T-helper 1 cell treated with Interleukin-12 subunit alpha and Interleukin-12 subunit beta and Interleukin-4 antibody, amounts not matched to agents 30 μg/mL and 1 μg/mL, for 36 hours (primary cell): ENCODE data around the gene YRDC.
A peak's percentile ranks its signal among the peaks of the same experiment; 100 is the strongest.

Experiments
- H3K27ac Mint-ChIP-seq: one replicate; pipeline ENCODE4 v1.8.0; 2021; ENCODE audit warnings: mild to moderate bottlenecking, mixed read lengths
- H3K27me3 Mint-ChIP-seq: one replicate; pipeline ENCODE4 v1.8.0; 2021; ENCODE audit warnings: low read depth, mixed read lengths
- H3K36me3 Mint-ChIP-seq: one replicate; pipeline ENCODE4 v1.8.0; 2021; ENCODE audit warnings: low read depth, mixed read lengths
- H3K4me1 Mint-ChIP-seq: one replicate; pipeline ENCODE4 v1.8.0; 2021; ENCODE audit warnings: low read depth, mixed read lengths
- H3K4me3 Mint-ChIP-seq: one replicate; pipeline ENCODE4 v1.8.0; 2021; ENCODE audit warnings: mild to moderate bottlenecking, moderate library complexity, mixed read lengths
- H3K9me3 Mint-ChIP-seq: one replicate; pipeline ENCODE4 v1.8.0; 2021; ENCODE audit warnings: mixed read lengths

The YRDC gene, protein sequence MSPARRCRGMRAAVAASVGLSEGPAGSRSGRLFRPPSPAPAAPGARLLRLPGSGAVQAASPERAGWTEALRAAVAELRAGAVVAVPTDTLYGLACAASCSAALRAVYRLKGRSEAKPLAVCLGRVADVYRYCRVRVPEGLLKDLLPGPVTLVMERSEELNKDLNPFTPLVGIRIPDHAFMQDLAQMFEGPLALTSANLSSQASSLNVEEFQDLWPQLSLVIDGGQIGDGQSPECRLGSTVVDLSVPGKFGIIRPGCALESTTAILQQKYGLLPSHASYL

GRCh38 chr1:37807555-37808368 is at the start of gene YRDC, which contains the start of gene C1orf122:
Gene YRDC (minus strand): TSS chr1:37808208. CDS start chr1:37808180, 28 bp downstream.
Gene C1orf122 (plus strand): TSS chr1:37807790. CDS start chr1:37808405, 615 bp downstream.
- Mint-ChIP-seq H3K27ac (peak within 1 kb of the TSS; percentile 97), H3K9me3 (no peaks in the 10 kb centered on the region), H3K27me3 (no peaks in the 10 kb centered on the region), H3K36me3 (peaks cover 32% of the 10 kb centered on the region), H3K4me3 (peak within 1 kb of the TSS; percentile 95), H3K4me1 (peaks cover 20% of the 10 kb centered on the region)

DNA sequence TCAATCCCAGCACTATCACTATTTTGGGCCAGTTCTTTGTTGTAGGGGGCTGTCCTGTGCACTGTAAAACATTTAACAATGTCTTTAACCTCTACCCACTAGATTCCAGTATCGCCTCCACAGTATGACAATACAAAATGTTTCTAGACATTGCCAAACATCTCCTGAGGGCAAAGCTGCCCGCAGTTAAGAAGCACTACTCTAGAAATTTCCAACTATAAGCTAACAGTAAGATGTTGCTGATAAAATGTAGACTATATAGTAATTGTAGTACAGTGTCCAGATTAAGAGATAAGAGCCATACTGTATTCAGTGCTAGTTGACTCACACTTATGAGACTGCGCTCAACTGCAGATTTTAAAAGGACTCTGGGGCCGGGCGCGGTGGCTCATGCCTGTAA is 46.4 kb upstream of the YRDC start:
- peaks cover 21% of the 10 kb centered on the region for H3K36me3 Mint-ChIP-seq
- H3K27ac Mint-ChIP-seq, result no peak overlapping the region
- H3K27me3 Mint-ChIP-seq, result no peaks in the 10 kb centered on the region
- H3K9me3 Mint-ChIP-seq, result no peaks in the 10 kb centered on the region
- no peak overlapping the region for H3K4me3 Mint-ChIP-seq
- H3K4me1 Mint-ChIP-seq, result peaks cover 26% of the 10 kb centered on the region

DNA sequence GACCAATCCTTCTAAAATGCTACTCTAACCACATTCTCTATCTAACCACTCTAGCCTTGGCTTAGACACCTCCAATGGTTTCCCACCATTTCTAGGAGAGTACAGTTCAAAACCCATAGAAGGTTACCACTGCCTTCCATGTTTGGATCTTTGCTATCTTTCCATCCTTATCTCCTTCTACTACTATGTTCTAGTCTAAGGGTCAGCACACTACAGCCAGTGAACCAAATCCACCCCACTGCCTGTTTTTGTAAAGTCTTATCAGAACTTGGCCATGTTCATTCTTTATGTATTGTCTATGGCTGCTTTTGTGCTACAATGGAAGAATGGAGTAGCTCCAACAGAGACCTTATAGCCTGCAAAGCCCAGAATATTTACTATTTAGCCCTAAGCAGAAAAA is 45.1 kb upstream of the YRDC start:
- Mint-ChIP-seq H3K36me3 (peaks cover 22% of the 10 kb centered on the region), H3K27ac (no peak overlapping the region), H3K27me3 (no peaks in the 10 kb centered on the region), H3K4me3 (no peak overlapping the region), H3K9me3 (no peaks in the 10 kb centered on the region), H3K4me1 (peaks cover 22% of the 10 kb centered on the region)

DNA sequence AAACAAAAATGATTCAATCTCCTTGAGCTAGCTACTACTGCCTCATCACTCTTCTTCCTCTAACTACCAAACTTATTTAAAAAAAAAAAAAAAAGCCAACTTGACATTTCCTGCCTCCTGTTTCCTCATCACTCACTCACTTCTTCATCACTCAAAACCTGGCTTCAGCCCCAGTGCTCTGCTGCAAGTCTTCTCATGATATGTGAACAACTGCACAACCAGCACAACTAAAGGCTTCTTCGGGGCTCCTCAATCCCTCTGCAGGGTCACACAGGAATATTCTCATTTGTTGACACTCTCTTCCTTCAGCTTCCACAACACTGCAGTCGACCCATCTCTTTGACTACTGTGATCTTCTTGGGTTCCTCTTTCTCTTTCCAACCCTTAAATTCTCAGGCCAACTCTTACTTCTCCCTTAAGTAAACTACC is 43.8 kb upstream of the YRDC start:
- no peak overlapping the region for H3K27ac Mint-ChIP-seq
- no peak overlapping the region for H3K4me3 Mint-ChIP-seq
- H3K4me1 Mint-ChIP-seq, result peaks cover 20% of the 10 kb centered on the region
- no peaks in the 10 kb centered on the region for H3K27me3 Mint-ChIP-seq
- H3K36me3 Mint-ChIP-seq, result peaks cover 15% of the 10 kb centered on the region
- no peaks in the 10 kb centered on the region for H3K9me3 Mint-ChIP-seq

GRCh38 chr1:37851262-37851661 is 43.3 kb upstream of the YRDC start:
- Mint-ChIP-seq H3K27ac (no peak overlapping the region), H3K9me3 (no peaks in the 10 kb centered on the region), H3K4me1 (peaks cover 23% of the 10 kb centered on the region), H3K4me3 (no peak overlapping the region), H3K27me3 (no peaks in the 10 kb centered on the region), H3K36me3 (peaks cover 14% of the 10 kb centered on the region)

GRCh38 chr1:37850352-37850955 is 42.4 kb upstream of the YRDC start:
- Mint-ChIP-seq H3K36me3 (peaks cover 14% of the 10 kb centered on the region), H3K27me3 (no peaks in the 10 kb centered on the region), H3K9me3 (no peaks in the 10 kb centered on the region), H3K27ac (no peak overlapping the region), H3K4me1 (peaks cover 27% of the 10 kb centered on the region), H3K4me3 (no peak overlapping the region)

DNA sequence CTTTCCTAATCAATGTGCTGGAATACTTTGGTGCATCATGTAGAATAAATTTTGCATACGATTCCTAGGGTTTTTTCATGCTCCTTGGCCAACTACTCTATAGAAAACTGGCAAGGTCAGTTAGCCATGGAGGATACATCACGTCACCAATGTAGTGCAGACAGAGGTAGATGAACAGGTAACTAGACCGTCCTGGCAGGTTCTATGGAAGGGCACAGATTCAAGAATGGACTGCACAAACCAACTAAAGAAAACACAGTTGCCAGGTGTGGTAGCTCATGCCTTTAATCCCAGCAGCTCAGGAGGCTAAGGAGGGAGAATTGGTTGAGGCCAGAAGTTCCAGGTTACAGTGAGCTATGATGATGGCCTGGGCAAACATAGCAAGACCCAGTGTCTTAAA is 41.5 kb upstream of the YRDC start:
- H3K27ac Mint-ChIP-seq, result no peak overlapping the region
- no peaks in the 10 kb centered on the region for H3K27me3 Mint-ChIP-seq
- peaks cover 17% of the 10 kb centered on the region for H3K36me3 Mint-ChIP-seq
- H3K9me3 Mint-ChIP-seq, result no peaks in the 10 kb centered on the region
- no peak overlapping the region for H3K4me3 Mint-ChIP-seq
- H3K4me1 Mint-ChIP-seq, result peaks cover 31% of the 10 kb centered on the region

DNA sequence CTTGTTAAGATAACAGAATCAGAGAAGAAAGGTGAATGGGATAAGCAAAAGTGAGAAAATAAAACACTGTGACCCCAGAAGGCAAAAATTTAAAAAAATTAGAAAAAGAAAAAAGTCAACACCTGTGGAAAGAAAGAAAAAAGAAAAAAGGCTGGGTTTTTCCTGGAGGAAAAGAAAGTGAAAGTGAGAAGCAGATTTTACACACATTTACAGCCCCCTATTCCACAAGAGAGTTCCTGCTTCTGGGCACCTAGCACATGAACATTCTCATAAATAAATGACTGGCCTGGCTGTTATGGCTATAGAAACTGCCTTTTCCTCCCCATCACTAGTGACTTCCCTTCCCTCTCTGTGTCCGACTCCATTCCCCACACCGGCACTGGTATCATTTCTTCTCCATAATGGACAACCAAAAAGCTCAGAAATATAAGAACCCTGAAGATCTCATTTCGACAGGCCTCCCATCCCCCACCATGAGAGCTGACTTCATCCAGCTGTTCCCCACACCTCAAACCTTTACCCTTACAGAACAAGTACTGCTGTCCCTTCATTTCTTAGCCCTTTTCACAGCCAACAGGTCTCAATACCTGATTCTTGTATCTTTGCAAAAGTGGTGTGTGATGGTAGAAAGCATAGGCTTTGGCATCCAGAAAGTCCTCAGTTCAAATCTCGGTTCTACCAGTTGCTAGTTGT is 38.8 kb upstream of the YRDC start:
- H3K27me3 Mint-ChIP-seq, result no peaks in the 10 kb centered on the region
- peak overlapping the region; percentile 43 for H3K4me3 Mint-ChIP-seq
- H3K36me3 Mint-ChIP-seq, result peaks cover 11% of the 10 kb centered on the region
- H3K4me1 Mint-ChIP-seq, result peaks cover 23% of the 10 kb centered on the region
- no peaks in the 10 kb centered on the region for H3K9me3 Mint-ChIP-seq
- peak overlapping the region; percentile 21 for H3K27ac Mint-ChIP-seq

DNA sequence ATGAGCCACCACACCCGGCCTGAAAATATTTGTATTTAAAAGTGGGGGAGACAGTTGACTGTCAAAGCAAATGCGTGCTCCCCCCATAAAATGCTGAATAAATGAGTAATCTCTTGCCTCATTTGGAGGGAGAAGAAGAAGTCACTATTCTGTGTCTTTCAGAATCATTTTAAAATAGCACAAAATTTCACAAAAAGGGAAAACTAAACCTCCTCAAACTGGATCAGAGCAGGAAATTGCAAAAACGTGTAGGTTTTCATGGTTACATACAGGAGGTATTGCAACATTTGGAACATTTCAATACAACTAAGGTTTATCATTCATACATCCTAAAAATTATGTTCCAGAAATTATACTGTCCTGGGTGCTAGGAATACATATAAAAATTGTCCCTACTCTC is 37.8 kb upstream of the YRDC start:
- Mint-ChIP-seq H3K27ac (no peak overlapping the region), H3K4me1 (peaks cover 23% of the 10 kb centered on the region), H3K9me3 (no peaks in the 10 kb centered on the region), H3K4me3 (no peak overlapping the region), H3K36me3 (peaks cover 11% of the 10 kb centered on the region), H3K27me3 (no peaks in the 10 kb centered on the region)

- H3K9me3 Mint-ChIP-seq, result no peaks in the 10 kb centered on the region
- H3K27ac Mint-ChIP-seq, result no peak overlapping the region
- H3K4me3 Mint-ChIP-seq, result no peak overlapping the region
- H3K36me3 Mint-ChIP-seq, result peaks cover 11% of the 10 kb centered on the region
- H3K4me1 Mint-ChIP-seq, result peaks cover 23% of the 10 kb centered on the region
- H3K27me3 Mint-ChIP-seq, result no peaks in the 10 kb centered on the region
Measured at GRCh38 chr1:37845049-37845646, 37.1 kb upstream of the YRDC start.

- H3K27me3 Mint-ChIP-seq, result no peaks in the 10 kb centered on the region
- H3K4me3 Mint-ChIP-seq, result no peak overlapping the region
- peaks cover 11% of the 10 kb centered on the region for H3K36me3 Mint-ChIP-seq
- H3K4me1 Mint-ChIP-seq, result peaks cover 23% of the 10 kb centered on the region
- no peaks in the 10 kb centered on the region for H3K9me3 Mint-ChIP-seq
- no peak overlapping the region for H3K27ac Mint-ChIP-seq
Measured at GRCh38 chr1:37844536-37844935, 36.5 kb upstream of the YRDC start.

DNA sequence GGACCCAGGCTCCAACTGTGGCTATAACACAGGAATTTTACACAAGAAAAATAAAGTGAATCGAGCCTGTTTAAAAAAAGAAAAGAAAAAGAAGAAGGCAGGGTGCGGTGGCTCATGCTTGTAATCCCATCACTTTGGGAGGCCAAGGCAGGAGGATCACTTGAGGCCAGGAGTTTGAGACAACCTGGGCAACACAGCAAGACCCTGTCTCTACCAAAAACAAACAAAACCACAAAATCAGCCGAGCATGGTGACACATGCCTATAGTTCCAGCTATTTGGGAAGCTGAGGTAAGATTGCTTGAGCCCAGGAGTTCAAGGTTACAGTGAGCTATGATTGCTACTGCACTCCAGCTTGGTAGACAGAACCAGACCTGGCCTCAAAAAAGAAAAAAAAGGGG is 33.6 kb upstream of the YRDC start:
- no peaks in the 10 kb centered on the region for H3K9me3 Mint-ChIP-seq
- H3K27me3 Mint-ChIP-seq, result no peaks in the 10 kb centered on the region
- H3K4me3 Mint-ChIP-seq, result no peak overlapping the region
- peaks cover 14% of the 10 kb centered on the region for H3K4me1 Mint-ChIP-seq
- H3K36me3 Mint-ChIP-seq, result peaks cover 11% of the 10 kb centered on the region
- no peak overlapping the region for H3K27ac Mint-ChIP-seq

DNA sequence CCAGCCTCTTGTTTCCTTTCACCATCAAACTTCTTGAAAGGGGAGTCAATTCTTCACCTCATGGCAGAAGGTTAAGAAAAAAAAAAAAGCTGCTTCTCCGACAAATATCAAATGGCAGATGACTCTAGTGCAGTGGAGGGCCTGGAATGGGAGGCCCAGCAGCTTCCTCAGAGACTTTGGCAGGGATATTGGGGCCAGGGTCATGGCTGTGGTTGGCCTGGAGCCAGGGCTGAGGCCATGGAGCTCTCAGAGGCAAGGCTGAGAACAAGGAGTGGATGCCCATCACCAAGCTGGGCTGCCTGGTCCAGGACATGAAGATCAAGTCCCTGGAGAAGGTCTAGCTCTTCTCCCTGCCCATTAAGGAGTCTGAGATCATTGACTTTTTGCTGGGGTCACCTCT is 32.7 kb upstream of the YRDC start:
- Mint-ChIP-seq H3K27ac (no peak overlapping the region), H3K4me3 (no peak overlapping the region), H3K27me3 (no peaks in the 10 kb centered on the region), H3K9me3 (no peaks in the 10 kb centered on the region), H3K36me3 (peaks cover 11% of the 10 kb centered on the region), H3K4me1 (peaks cover 5% of the 10 kb centered on the region)

DNA sequence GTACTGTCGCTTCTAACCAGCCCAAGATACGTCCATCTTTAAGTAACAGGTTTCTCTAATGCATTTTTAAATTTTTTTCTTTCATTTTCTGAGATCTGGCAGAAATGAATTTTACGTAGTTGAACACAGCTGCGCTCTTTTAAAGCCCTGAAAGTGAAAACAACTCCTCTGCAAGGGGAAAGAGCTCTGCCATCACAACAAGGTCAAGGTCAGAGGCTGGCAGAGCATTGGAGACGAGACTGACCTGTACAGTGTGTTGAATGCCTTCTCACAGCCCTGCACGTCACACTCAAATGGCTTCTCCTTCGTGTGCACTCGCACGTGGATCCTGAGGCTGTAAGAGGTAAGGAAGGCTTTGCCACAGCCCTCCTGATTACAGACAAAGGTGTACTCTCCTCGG is 31.7 kb upstream of the YRDC start:
- Mint-ChIP-seq H3K9me3 (no peaks in the 10 kb centered on the region), H3K27me3 (no peaks in the 10 kb centered on the region), H3K36me3 (peaks cover 13% of the 10 kb centered on the region), H3K4me1 (peaks cover 2% of the 10 kb centered on the region), H3K4me3 (no peak overlapping the region), H3K27ac (no peak overlapping the region)
